ENCODE measurements around the gene PTPN6. TPM values are rescaled to one million over a fixed set of nuclear protein-coding genes. Genes with fewer than 3 reads are reported as not detected.

Gene PTPN6
- total RNA-seq, 1 experiment from 2014 or later, result 25.0 TPM

GRCh38 chr12:7006639-7007038, 55.5 kb downstream of the PTPN6 start:
- H3K36me3 ChIP-seq (replicated peaks; ENCODE audit: control insufficient read depth, insufficient read depth, low read length), result no peaks in the 10 kb centered on the region
- no peaks in the 10 kb centered on the region for H3K27me3 ChIP-seq (ENCODE audit: control insufficient read depth, insufficient read depth, low read length)
- DNase-seq, result no peak
- H3K4me3 ChIP-seq (ENCODE audit: insufficient read depth, low read depth, low read length), result no peak overlapping the region

- no peaks in the 10 kb centered on the region for H3K27me3 ChIP-seq (ENCODE audit: control insufficient read depth, insufficient read depth, low read length)
- no peak for DNase-seq
Measured at GRCh38 chr12:7008864-7009263, 57.7 kb downstream of the PTPN6 start.

DNA sequence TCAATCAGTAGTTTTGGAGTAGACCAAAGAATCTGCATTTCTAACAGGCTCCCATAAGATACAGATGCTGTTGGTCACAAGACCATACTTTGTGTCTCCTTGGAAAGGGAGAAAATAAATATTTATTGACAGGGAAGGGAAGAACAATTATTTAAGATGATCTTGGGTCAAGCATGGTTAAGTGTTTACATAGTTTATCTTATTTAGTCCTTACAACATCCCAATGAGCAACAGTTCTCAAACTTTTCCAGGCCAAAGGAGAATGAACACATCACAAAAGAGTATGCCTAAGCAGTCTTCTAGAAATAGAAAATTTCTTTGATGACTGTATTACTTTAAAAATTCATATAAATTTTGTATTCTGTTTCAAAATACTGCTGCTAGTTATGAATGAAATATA, 58.4 kb downstream of the PTPN6 start:
- Histone ChIP-seq H3K27me3 (ENCODE audit: control insufficient read depth, insufficient read depth, low read length) (no peaks in the 10 kb centered on the region), H3K4me3 (ENCODE audit: insufficient read depth, low read depth, low read length) (no peak overlapping the region), H3K36me3 (replicated peaks; ENCODE audit: control insufficient read depth, insufficient read depth, low read length) (peaks cover 2% of the 10 kb centered on the region; the same call in 1 of the 2 replicates)
- DNase-seq, result no peak

More at GRCh38 chr12:7008864-7009263, 57.7 kb downstream of the PTPN6 start:
- Histone ChIP-seq H3K36me3 (replicated peaks; ENCODE audit: control insufficient read depth, insufficient read depth, low read length) (peaks cover 2% of the 10 kb centered on the region; the same call in 1 of the 2 replicates), H3K4me3 (ENCODE audit: insufficient read depth, low read depth, low read length) (no peak overlapping the region)

Other genes with a start within 250 kb of the PTPN6 start
- gene COPS7A, start 227.3 kb upstream of the PTPN6 start, total RNA-seq (2014; rRNA removed; shearing (Covaris generic)), result 72.1 and 77.6 TPM in 2 replicates
- 293 and 322 TPM in 2 replicates for gene MLF2, start 198.2 kb upstream of the PTPN6 start, total RNA-seq (2014; rRNA removed; shearing (Covaris generic))
- 237 and 270 TPM in 2 replicates for gene PTMS, start 185.0 kb upstream of the PTPN6 start, total RNA-seq (2014; rRNA removed; shearing (Covaris generic))
- 0.35 and 2.0 TPM in 2 replicates for gene LAG3, start 178.8 kb upstream of the PTPN6 start, total RNA-seq (2014; rRNA removed; shearing (Covaris generic))
- 0.66 and 0.81 TPM in 2 replicates for gene CD4, start 161.8 kb upstream of the PTPN6 start, total RNA-seq (2014; rRNA removed; shearing (Covaris generic))
- gene GPR162, start 129.5 kb upstream of the PTPN6 start, total RNA-seq (2014; rRNA removed; shearing (Covaris generic)), result 5.4 and 7.0 TPM in 2 replicates
- gene P3H3, start 122.9 kb upstream of the PTPN6 start, total RNA-seq (2014; rRNA removed; shearing (Covaris generic)), result 38.0 and 46.9 TPM in 2 replicates
- 1.5 and 5.5 TPM in 2 replicates for gene GNB3, start 110.4 kb upstream of the PTPN6 start, total RNA-seq (2014; rRNA removed; shearing (Covaris generic))
- gene CDCA3, start 100.1 kb upstream of the PTPN6 start, total RNA-seq (2014; rRNA removed; shearing (Covaris generic)), result 85.6 and 115 TPM in 2 replicates
- gene USP5, start 99.2 kb upstream of the PTPN6 start, total RNA-seq (2014; rRNA removed; shearing (Covaris generic)), result 103 and 112 TPM in 2 replicates
- gene TPI1, start 83.8 kb upstream of the PTPN6 start, total RNA-seq (2014; rRNA removed; shearing (Covaris generic)), result 1,353 and 1,607 TPM in 2 replicates
- gene SPSB2, start 78.1 kb upstream of the PTPN6 start, total RNA-seq (2014; rRNA removed; shearing (Covaris generic)), result 28.7 and 29.4 TPM in 2 replicates
- 4.6 and 5.7 TPM in 2 replicates for gene LRRC23, start 46.5 kb upstream of the PTPN6 start, total RNA-seq (2014; rRNA removed; shearing (Covaris generic))
- 47.4 and 59.0 TPM in 2 replicates for gene ENO2, start 36.8 kb upstream of the PTPN6 start, total RNA-seq (2014; rRNA removed; shearing (Covaris generic))
- 11.4 and 13.4 TPM in 2 replicates for gene ATN1, start 23.4 kb upstream of the PTPN6 start, total RNA-seq (2014; rRNA removed; shearing (Covaris generic))
- gene RNU7-1, start 7.5 kb upstream of the PTPN6 start, total RNA-seq (2014; rRNA removed; shearing (Covaris generic)), result not detected in 2 replicates
- 136 and 153 TPM in 2 replicates for gene C12orf57, start 7.3 kb upstream of the PTPN6 start, total RNA-seq (2014; rRNA removed; shearing (Covaris generic))
- gene PHB2, start 19.3 kb downstream of the PTPN6 start, total RNA-seq (2014; rRNA removed; shearing (Covaris generic)), result 482 and 560 TPM in 2 replicates
- gene EMG1, start 19.6 kb downstream of the PTPN6 start, total RNA-seq (2014; rRNA removed; shearing (Covaris generic)), result 56.6 and 59.5 TPM in 2 replicates
- 14.4 and 16.9 TPM in 2 replicates for gene LPCAT3, start 67.1 kb downstream of the PTPN6 start, total RNA-seq (2014; rRNA removed; shearing (Covaris generic))
- gene C1S, start 109.4 kb downstream of the PTPN6 start, total RNA-seq (2014; rRNA removed; shearing (Covaris generic)), result 4.4 and 4.8 TPM in 2 replicates
- gene C1R, start 141.1 kb downstream of the PTPN6 start, total RNA-seq (2014; rRNA removed; shearing (Covaris generic)), result 1.1 and 8.2 TPM in 2 replicates
- 16.3 and 18.2 TPM in 2 replicates for gene C1RL, start 157.9 kb downstream of the PTPN6 start, total RNA-seq (2014; rRNA removed; shearing (Covaris generic))
- gene RBP5, start 177.5 kb downstream of the PTPN6 start, total RNA-seq (2014; rRNA removed; shearing (Covaris generic)), result 1.9 and 2.6 TPM in 2 replicates
- gene CLSTN3, start 179.0 kb downstream of the PTPN6 start, total RNA-seq (2014; rRNA removed; shearing (Covaris generic)), result 11.0 and 20.3 TPM in 2 replicates
- 26.4 and 45.9 TPM in 2 replicates for gene PEX5, start 238.3 kb downstream of the PTPN6 start, total RNA-seq (2014; rRNA removed; shearing (Covaris generic))